ENCODE results near the gene MRPL41.

Gene MRPL41

GRCh38 chr9:137574192-137574591, 22.5 kb downstream of the MRPL41 start:
- no peak overlapping the region for H3K4me3 ChIP-seq (ENCODE audit: insufficient read depth in 1 of 2, low read depth in 1 of 2, low read length in 2 of 2)
- no peak overlapping the region for H3K23ac ChIP-seq (ENCODE audit: low read length in 2 of 2)
- DNase-seq: no peak
- WGBS: 94% methylated on average over 10 of the region's 10 CpGs
- H2AK5ac ChIP-seq (ENCODE audit: low read length, severe bottlenecking): no peak overlapping the region
- H4K91ac ChIP-seq (ENCODE audit: low read length): no peak overlapping the region
- H3K4me2 ChIP-seq (ENCODE audit: low read length, poor library complexity, severe bottlenecking): no peak overlapping the region
- H3K9me3 ChIP-seq (ENCODE audit: control insufficient read depth, low read length): no peaks in the 10 kb centered on the region
- no peak overlapping the region for H2BK5ac ChIP-seq (ENCODE audit: low read depth, low read length, poor library complexity, severe bottlenecking)
- H2BK15ac ChIP-seq (ENCODE audit: low read depth, poor library complexity, severe bottlenecking): no peak overlapping the region
- H2BK120ac ChIP-seq (ENCODE audit: low read depth, low read length): no peak overlapping the region
- no peak overlapping the region for H2BK12ac ChIP-seq (ENCODE audit: low read length in 2 of 2)
- H3K27ac ChIP-seq (ENCODE audit: low read length, poor library complexity, severe bottlenecking): no peak overlapping the region
- no peaks in the 10 kb centered on the region for H3K27me3 ChIP-seq (ENCODE audit: control insufficient read depth in 1 of 2, insufficient read depth in 1 of 2, low read length in 2 of 2)
- peaks cover 45% of the 10 kb centered on the region for H3K79me1 ChIP-seq (replicated peaks; ENCODE audit: low read length, poor library complexity, severe bottlenecking)
- no peak overlapping the region for H3K9ac ChIP-seq (ENCODE audit: low read length)
- no peak overlapping the region for H2AFZ ChIP-seq (ENCODE audit: low read depth, low read length)
- H3K4me1 ChIP-seq (ENCODE audit: control insufficient read depth, insufficient read depth, low read depth, low read length): peaks cover 13% of the 10 kb centered on the region
- H4K8ac ChIP-seq (ENCODE audit: low read length): no peak overlapping the region
- no peak overlapping the region for H3K14ac ChIP-seq (ENCODE audit: low read length in 2 of 2)
- H3K4ac ChIP-seq (ENCODE audit: low read depth in 1 of 2, low read length in 2 of 2): no peak overlapping the region
- H3K18ac ChIP-seq (ENCODE audit: low read depth in 1 of 2, low read length in 2 of 2): no peak overlapping the region
- peaks cover 50 to 55% of the 10 kb centered on the region in 2 experiments for H3K36me3 ChIP-seq (ENCODE audit: control insufficient read depth in 1 of 2, insufficient read depth in 2 of 2, low read depth in 1 of 2, low read length in 2 of 2)

GRCh38 chr9:137575364-137575715, 23.7 kb downstream of the MRPL41 start:
- Histone ChIP-seq H3K4ac (ENCODE audit: low read depth in 1 of 2, low read length in 2 of 2) (no peak overlapping the region), H3K36me3 (ENCODE audit: control insufficient read depth in 1 of 2, insufficient read depth in 2 of 2, low read depth in 1 of 2, low read length in 2 of 2) (peaks cover 50 to 51% of the 10 kb centered on the region in 2 experiments), H3K79me1 (replicated peaks; ENCODE audit: low read length, poor library complexity, severe bottlenecking) (peaks cover 36% of the 10 kb centered on the region), H2BK15ac (ENCODE audit: low read depth, poor library complexity, severe bottlenecking) (no peak overlapping the region), H3K9ac (ENCODE audit: low read length) (peak overlapping the region; percentile 38), H3K18ac (ENCODE audit: low read depth in 1 of 2, low read length in 2 of 2) (no peak overlapping the region), H3K14ac (ENCODE audit: low read length in 2 of 2) (no peak overlapping the region), H2BK120ac (ENCODE audit: low read depth, low read length) (no peak overlapping the region), H2AK5ac (ENCODE audit: low read length, severe bottlenecking) (no peak overlapping the region), H3K4me1 (ENCODE audit: control insufficient read depth, insufficient read depth, low read depth, low read length) (peaks cover 21% of the 10 kb centered on the region), H3K4me3 (ENCODE audit: insufficient read depth in 1 of 2, low read depth in 1 of 2, low read length in 2 of 2) (no peak overlapping the region), H3K4me2 (ENCODE audit: low read length, poor library complexity, severe bottlenecking) (no peak overlapping the region), H3K9me3 (ENCODE audit: control insufficient read depth, low read length) (no peaks in the 10 kb centered on the region), H3K27ac (ENCODE audit: low read length, poor library complexity, severe bottlenecking) (no peak overlapping the region), H4K91ac (ENCODE audit: low read length) (no peak overlapping the region), H2BK5ac (ENCODE audit: low read depth, low read length, poor library complexity, severe bottlenecking) (no peak overlapping the region), H4K8ac (ENCODE audit: low read length) (no peak overlapping the region), H3K23ac (ENCODE audit: low read length in 2 of 2) (no peak overlapping the region), H2AFZ (ENCODE audit: low read depth, low read length) (no peak overlapping the region), H3K27me3 (ENCODE audit: control insufficient read depth in 1 of 2, insufficient read depth in 1 of 2, low read length in 2 of 2) (no peaks in the 10 kb centered on the region), H2BK12ac (ENCODE audit: low read length in 2 of 2) (no peak overlapping the region)
- 92% methylated on average over 9 of the region's 9 CpGs for WGBS
- DNase-seq: no peak

GRCh38 chr9:137575716-137576411, 24.2 kb downstream of the MRPL41 start:
- no peak overlapping the region for H3K18ac ChIP-seq (ENCODE audit: low read depth in 1 of 2, low read length in 2 of 2)
- H3K79me1 ChIP-seq (replicated peaks; ENCODE audit: low read length, poor library complexity, severe bottlenecking): peaks cover 34% of the 10 kb centered on the region
- H2AFZ ChIP-seq (ENCODE audit: low read depth, low read length): no peak overlapping the region
- no peak overlapping the region for H2BK120ac ChIP-seq (ENCODE audit: low read depth, low read length)
- H3K36me3 ChIP-seq (ENCODE audit: control insufficient read depth in 1 of 2, insufficient read depth in 2 of 2, low read depth in 1 of 2, low read length in 2 of 2): peaks cover 50 to 51% of the 10 kb centered on the region in 2 experiments
- no peak overlapping the region for H3K4ac ChIP-seq (ENCODE audit: low read depth in 1 of 2, low read length in 2 of 2)
- H3K27me3 ChIP-seq (ENCODE audit: control insufficient read depth in 1 of 2, insufficient read depth in 1 of 2, low read length in 2 of 2): no peaks in the 10 kb centered on the region
- H3K9me3 ChIP-seq (ENCODE audit: control insufficient read depth, low read length): no peaks in the 10 kb centered on the region
- no peak overlapping the region for H2BK12ac ChIP-seq (ENCODE audit: low read length in 2 of 2)
- no peak overlapping the region for H4K8ac ChIP-seq (ENCODE audit: low read length)
- no peak overlapping the region for H4K91ac ChIP-seq (ENCODE audit: low read length)
- no peak overlapping the region for H3K27ac ChIP-seq (ENCODE audit: low read length, poor library complexity, severe bottlenecking)
- 95% methylated on average over 12 of the region's 12 CpGs for WGBS
- H3K4me1 ChIP-seq (ENCODE audit: control insufficient read depth, insufficient read depth, low read depth, low read length): peaks cover 25% of the 10 kb centered on the region
- no peak for DNase-seq
- no peak overlapping the region for H3K4me2 ChIP-seq (ENCODE audit: low read length, poor library complexity, severe bottlenecking)
- H3K23ac ChIP-seq (ENCODE audit: low read length in 2 of 2): peak overlapping the region in 1 of 2 experiments; percentile 14
- H3K4me3 ChIP-seq (ENCODE audit: insufficient read depth in 1 of 2, low read depth in 1 of 2, low read length in 2 of 2): no peak overlapping the region
- no peak overlapping the region for H3K14ac ChIP-seq (ENCODE audit: low read length in 2 of 2)
- H3K9ac ChIP-seq (ENCODE audit: low read length): peak overlapping the region; percentile 38
- H2BK15ac ChIP-seq (ENCODE audit: low read depth, poor library complexity, severe bottlenecking): no peak overlapping the region
- no peak overlapping the region for H2AK5ac ChIP-seq (ENCODE audit: low read length, severe bottlenecking)
- no peak overlapping the region for H2BK5ac ChIP-seq (ENCODE audit: low read depth, low read length, poor library complexity, severe bottlenecking)

GRCh38 chr9:137578518-137579258, 27.0 kb downstream of the MRPL41 start, which contains the start of gene DPH7:
Gene DPH7 (minus strand): TSS chr9:137578925. CDS start chr9:137578777, 148 bp downstream.
- Histone ChIP-seq H3K9ac (ENCODE audit: low read length) (peak within 1 kb of the TSS; percentile 94), H3K4ac (ENCODE audit: low read depth in 1 of 2, low read length in 2 of 2) (peak within 1 kb of the TSS in 1 of 2 experiments; percentile 52), H2BK12ac (ENCODE audit: low read length in 2 of 2) (peak within 1 kb of the TSS in 1 of 2 experiments; percentile 29), H3K4me1 (ENCODE audit: control insufficient read depth, insufficient read depth, low read depth, low read length) (peaks cover 25% of the 10 kb centered on the region), H2BK120ac (ENCODE audit: low read depth, low read length) (peak within 1 kb of the TSS; percentile 54), H3K4me3 (ENCODE audit: insufficient read depth in 1 of 2, low read depth in 1 of 2, low read length in 2 of 2) (peak within 1 kb of the TSS; percentile 84 to 91), H4K8ac (ENCODE audit: low read length) (peak within 1 kb of the TSS; percentile 98), H3K27me3 (ENCODE audit: control insufficient read depth in 1 of 2, insufficient read depth in 1 of 2, low read length in 2 of 2) (no peaks in the 10 kb centered on the region), H4K91ac (ENCODE audit: low read length) (peak within 1 kb of the TSS; percentile 93), H3K79me1 (replicated peaks; ENCODE audit: low read length, poor library complexity, severe bottlenecking) (peaks cover 37% of the 10 kb centered on the region), H2AK5ac (ENCODE audit: low read length, severe bottlenecking) (no peak within 1 kb of the TSS), H2BK5ac (ENCODE audit: low read depth, low read length, poor library complexity, severe bottlenecking) (no peak within 1 kb of the TSS), H3K36me3 (ENCODE audit: control insufficient read depth in 1 of 2, insufficient read depth in 2 of 2, low read depth in 1 of 2, low read length in 2 of 2) (peaks cover 65 to 66% of the 10 kb centered on the region in 2 experiments), H3K18ac (ENCODE audit: low read depth in 1 of 2, low read length in 2 of 2) (peak within 1 kb of the TSS; percentile 31 to 89), H3K27ac (ENCODE audit: low read length, poor library complexity, severe bottlenecking) (peak within 1 kb of the TSS; percentile 33), H3K23ac (ENCODE audit: low read length in 2 of 2) (peak within 1 kb of the TSS in 1 of 2 experiments; percentile 34), H2AFZ (ENCODE audit: low read depth, low read length) (peak within 1 kb of the TSS; percentile 96), H3K9me3 (ENCODE audit: control insufficient read depth, low read length) (no peaks in the 10 kb centered on the region), H3K4me2 (ENCODE audit: low read length, poor library complexity, severe bottlenecking) (peak within 1 kb of the TSS; percentile 79), H2BK15ac (ENCODE audit: low read depth, poor library complexity, severe bottlenecking) (no peak within 1 kb of the TSS), H3K14ac (ENCODE audit: low read length in 2 of 2) (peak within 1 kb of the TSS in 1 of 2 experiments; percentile 87)
- DNase-seq: peak; percentile 93
- WGBS: 2% methylated on average over 82 of the region's 82 CpGs
